Activated naive CD4-positive, alpha-beta T cell treated with anti-CD3 and anti-CD28 coated beads for 36 hours (primary cell): Measurements from ENCODE around the gene ESYT3. TPM values are rescaled to one million over a fixed set of nuclear protein-coding genes. Genes with fewer than 3 reads are reported as not detected.

Experiments used
- CTCF ChIA-PET: fragments of 350-600 bp; sonication (Branson Sonifier 250); formaldehyde crosslinking; loops from one replicate; lab custom pipeline; 2021; ENCODE audit warnings: antibody characterized with exemption; lab: Charles Lee
- DNase-seq: peaks from one replicate; pipeline ENCODE4 v3.0.0-alpha.2; 2020
- H3K27ac Mint-ChIP-seq: one replicate; pipeline ENCODE4 v1.8.0; 2021; ENCODE audit warnings: mild to moderate bottlenecking, mixed read lengths
- H3K27me3 Mint-ChIP-seq: one replicate; pipeline ENCODE4 v1.8.0; 2021; ENCODE audit warnings: low read depth, mixed read lengths
- H3K36me3 Mint-ChIP-seq: one replicate; pipeline ENCODE4 v1.8.0; 2021; ENCODE audit warnings: low read depth, mixed read lengths
- H3K4me1 Mint-ChIP-seq: one replicate; pipeline ENCODE4 v1.8.0; 2021; ENCODE audit warnings: low read depth, mixed read lengths
- H3K4me3 Mint-ChIP-seq: one replicate; pipeline ENCODE4 v1.8.0; 2021; ENCODE audit warnings: mild to moderate bottlenecking, moderate library complexity, mixed read lengths
- H3K9me3 Mint-ChIP-seq: one replicate; pipeline ENCODE4 v1.8.0; 2021; ENCODE audit warnings: mixed read lengths
- intact Hi-C: fragments of 100-400 bp; cut with micrococcal nuclease; formaldehyde crosslinking; loops from one replicate; pipeline ENCODE4 v1.15.1; 2023
- total RNA-seq, 2 experiments: library from RNA; stranded (reverse); gene quantifications; one replicate each; pipeline ENCODE4 v1.2.3, GENCODE V29; 2021

ESYT3 gene
- total RNA-seq, 2 experiments from 2014 or later, result 0.96 to 1.1 TPM

- Mint-ChIP-seq H3K9me3 (no peaks in the 10 kb centered on the region), H3K27ac (no peak overlapping the region), H3K27me3 (no peaks in the 10 kb centered on the region), H3K36me3 (no peaks in the 10 kb centered on the region), H3K4me1 (peaks cover 5% of the 10 kb centered on the region), H3K4me3 (no peak overlapping the region)
- CTCF ChIA-PET, result no interaction called here
- DNase-seq, result no peak
- intact Hi-C loops, result no loop called here
These were observed 24.5 kb downstream of the ESYT3 start for GRCh38 chr3:138458774-138459499.

- DNase-seq, result no peak
These were observed 25.5 kb downstream of the ESYT3 start for GRCh38 chr3:138459619-138460535.

GRCh38 chr3:138460536-138461205 is 26.3 kb downstream of the ESYT3 start:
- peaks cover 4% of the 10 kb centered on the region for H3K4me1 Mint-ChIP-seq
- no peaks in the 10 kb centered on the region for H3K9me3 Mint-ChIP-seq
- intact Hi-C loops, result no loop called here
- DNase-seq, result no peak
- H3K36me3 Mint-ChIP-seq, result no peaks in the 10 kb centered on the region
- H3K4me3 Mint-ChIP-seq, result no peak overlapping the region
- no peaks in the 10 kb centered on the region for H3K27me3 Mint-ChIP-seq
- H3K27ac Mint-ChIP-seq, result no peak overlapping the region
- CTCF ChIA-PET, result interaction anchor here (1.1 to 1.5 kb wide), 3 partner anchors 16 to 455 kb away, joined by 3 read pairs; no protein-coding TSS in a partner anchor

More at GRCh38 chr3:138459619-138460535, 25.5 kb downstream of the ESYT3 start:
- H3K27me3 Mint-ChIP-seq, result no peaks in the 10 kb centered on the region
- H3K9me3 Mint-ChIP-seq, result no peaks in the 10 kb centered on the region
- no peaks in the 10 kb centered on the region for H3K36me3 Mint-ChIP-seq
- no peak overlapping the region for H3K4me3 Mint-ChIP-seq
- intact Hi-C loops, result no loop called here
- peaks cover 5% of the 10 kb centered on the region for H3K4me1 Mint-ChIP-seq
- CTCF ChIA-PET, result interaction anchor here (1.1 to 1.5 kb wide), 2 partner anchors 17 to 19 kb away, joined by 3 read pairs; no protein-coding TSS in a partner anchor
- H3K27ac Mint-ChIP-seq, result no peak overlapping the region

GRCh38 chr3:138461246-138461645 is 26.8 kb downstream of the ESYT3 start:
- CTCF ChIA-PET, result interaction anchor here (1.1 to 1.5 kb wide), 3 partner anchors 15 to 454 kb away, joined by 3 read pairs; no protein-coding TSS in a partner anchor
- Mint-ChIP-seq H3K27me3 (no peaks in the 10 kb centered on the region), H3K36me3 (no peaks in the 10 kb centered on the region), H3K27ac (no peak overlapping the region), H3K4me1 (no peaks in the 10 kb centered on the region), H3K4me3 (no peak overlapping the region), H3K9me3 (no peaks in the 10 kb centered on the region)
- intact Hi-C loops, result no loop called here
- no peak for DNase-seq

GRCh38 chr3:138461896-138462295 is 27.5 kb downstream of the ESYT3 start:
- Mint-ChIP-seq H3K4me1 (no peaks in the 10 kb centered on the region), H3K27ac (no peak overlapping the region), H3K4me3 (no peak overlapping the region), H3K9me3 (no peaks in the 10 kb centered on the region), H3K27me3 (no peaks in the 10 kb centered on the region), H3K36me3 (no peaks in the 10 kb centered on the region)
- intact Hi-C loops, result no loop called here
- no peak for DNase-seq
- CTCF ChIA-PET, result no interaction called here

- Mint-ChIP-seq H3K36me3 (no peaks in the 10 kb centered on the region), H3K27ac (no peak overlapping the region), H3K27me3 (peaks cover 2% of the 10 kb centered on the region), H3K4me1 (no peaks in the 10 kb centered on the region), H3K9me3 (no peaks in the 10 kb centered on the region), H3K4me3 (no peak overlapping the region)
- DNase-seq, result no peak
- CTCF ChIA-PET, result interaction anchor here (0.9 to 1.0 kb wide), 2 partner anchors 15 to 48 kb away, joined by 3 read pairs; no protein-coding TSS in a partner anchor
- intact Hi-C loops, result no loop called here
These were observed 29.5 kb downstream of the ESYT3 start for GRCh38 chr3:138463724-138464490.

- peaks cover 2% of the 10 kb centered on the region for H3K27me3 Mint-ChIP-seq
- no peak overlapping the region for H3K27ac Mint-ChIP-seq
- DNase-seq, result no peak
- intact Hi-C loops, result no loop called here
- no peaks in the 10 kb centered on the region for H3K36me3 Mint-ChIP-seq
- no peaks in the 10 kb centered on the region for H3K9me3 Mint-ChIP-seq
- no peaks in the 10 kb centered on the region for H3K4me1 Mint-ChIP-seq
- no peak overlapping the region for H3K4me3 Mint-ChIP-seq
- CTCF ChIA-PET, result interaction anchor here (0.9 kb wide), 1 partner anchor 49 kb away, joined by 3 read pairs; no protein-coding TSS in a partner anchor
These were observed 30.1 kb downstream of the ESYT3 start for GRCh38 chr3:138464491-138464860.

GRCh38 chr3:138465451-138465850 is 31.0 kb downstream of the ESYT3 start:
- H3K9me3 Mint-ChIP-seq, result no peaks in the 10 kb centered on the region
- H3K27ac Mint-ChIP-seq, result no peak overlapping the region
- H3K36me3 Mint-ChIP-seq, result no peaks in the 10 kb centered on the region
- no peak for DNase-seq
- no peaks in the 10 kb centered on the region for H3K4me1 Mint-ChIP-seq
- H3K27me3 Mint-ChIP-seq, result peaks cover 2% of the 10 kb centered on the region
- CTCF ChIA-PET, result no interaction called here
- intact Hi-C loops, result no loop called here
- no peak overlapping the region for H3K4me3 Mint-ChIP-seq

GRCh38 chr3:138465925-138466324 is 31.5 kb downstream of the ESYT3 start:
- Mint-ChIP-seq H3K27me3 (peaks cover 2% of the 10 kb centered on the region), H3K4me1 (no peaks in the 10 kb centered on the region), H3K9me3 (no peaks in the 10 kb centered on the region), H3K4me3 (no peak overlapping the region), H3K36me3 (no peaks in the 10 kb centered on the region), H3K27ac (no peak overlapping the region)
- CTCF ChIA-PET, result no interaction called here
- intact Hi-C loops, result no loop called here
- no peak for DNase-seq

GRCh38 chr3:138467931-138468330 is 33.5 kb downstream of the ESYT3 start:
- Mint-ChIP-seq H3K36me3 (no peaks in the 10 kb centered on the region), H3K4me3 (no peak overlapping the region), H3K9me3 (no peaks in the 10 kb centered on the region), H3K27ac (no peak overlapping the region), H3K4me1 (no peaks in the 10 kb centered on the region), H3K27me3 (peaks cover 2% of the 10 kb centered on the region)
- CTCF ChIA-PET, result no interaction called here
- no peak for DNase-seq
- intact Hi-C loops, result no loop called here

- H3K4me1 Mint-ChIP-seq, result no peaks in the 10 kb centered on the region
- DNase-seq, result no peak
- H3K27me3 Mint-ChIP-seq, result peaks cover 2% of the 10 kb centered on the region
- H3K4me3 Mint-ChIP-seq, result no peak overlapping the region
- H3K27ac Mint-ChIP-seq, result no peak overlapping the region
- CTCF ChIA-PET, result no interaction called here
- no peaks in the 10 kb centered on the region for H3K9me3 Mint-ChIP-seq
- intact Hi-C loops, result no loop called here
- H3K36me3 Mint-ChIP-seq, result no peaks in the 10 kb centered on the region
These were observed 34.0 kb downstream of the ESYT3 start for GRCh38 chr3:138468451-138468850.
